Measurements from ENCODE around the gene PSMD11. TPM values are rescaled to one million over a fixed set of nuclear protein-coding genes. Genes with fewer than 3 reads are reported as not detected.

PSMD11 gene
- total and polyA plus RNA-seq, 4 donors = 47.8 to 87.9 (median 67.6) TPM

DNA sequence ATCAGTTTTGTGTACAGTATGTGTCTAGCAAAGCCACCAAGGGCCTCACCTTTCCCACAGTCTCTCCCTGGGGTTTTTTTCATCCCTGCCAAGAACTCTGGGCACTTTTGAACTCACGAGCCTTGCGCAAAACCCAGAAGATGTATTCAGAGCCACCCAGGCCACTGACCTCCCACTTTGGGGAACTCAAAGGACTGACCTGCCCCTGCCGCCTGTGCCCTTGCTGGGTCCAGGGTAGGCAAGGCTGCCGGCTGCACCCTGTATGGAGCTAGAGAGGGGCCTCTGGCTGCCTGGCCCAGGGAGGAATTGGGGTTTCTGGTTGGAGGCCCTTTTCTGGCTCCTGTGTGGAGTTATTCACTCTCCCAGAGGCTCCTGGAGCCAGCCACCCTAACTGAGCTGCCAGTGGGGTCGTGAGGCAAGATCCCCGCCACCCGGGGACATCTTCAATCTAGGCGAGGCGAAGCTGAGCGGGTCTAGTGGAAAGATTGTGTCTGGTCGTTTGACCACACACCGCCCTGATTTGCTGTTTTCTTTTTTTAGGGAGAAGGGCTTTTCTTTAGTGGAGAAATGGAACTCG is 44.4 kb downstream of the PSMD11 start:
- DNase-seq = no peak
- H3K4me1 ChIP-seq (ENCODE audit: control insufficient read depth in 5 of 5, insufficient read depth in 5 of 5, low read length in 5 of 5) = peaks cover 0 to 42% (median 13%) of the 10 kb centered on the region in 5 donors

DNA sequence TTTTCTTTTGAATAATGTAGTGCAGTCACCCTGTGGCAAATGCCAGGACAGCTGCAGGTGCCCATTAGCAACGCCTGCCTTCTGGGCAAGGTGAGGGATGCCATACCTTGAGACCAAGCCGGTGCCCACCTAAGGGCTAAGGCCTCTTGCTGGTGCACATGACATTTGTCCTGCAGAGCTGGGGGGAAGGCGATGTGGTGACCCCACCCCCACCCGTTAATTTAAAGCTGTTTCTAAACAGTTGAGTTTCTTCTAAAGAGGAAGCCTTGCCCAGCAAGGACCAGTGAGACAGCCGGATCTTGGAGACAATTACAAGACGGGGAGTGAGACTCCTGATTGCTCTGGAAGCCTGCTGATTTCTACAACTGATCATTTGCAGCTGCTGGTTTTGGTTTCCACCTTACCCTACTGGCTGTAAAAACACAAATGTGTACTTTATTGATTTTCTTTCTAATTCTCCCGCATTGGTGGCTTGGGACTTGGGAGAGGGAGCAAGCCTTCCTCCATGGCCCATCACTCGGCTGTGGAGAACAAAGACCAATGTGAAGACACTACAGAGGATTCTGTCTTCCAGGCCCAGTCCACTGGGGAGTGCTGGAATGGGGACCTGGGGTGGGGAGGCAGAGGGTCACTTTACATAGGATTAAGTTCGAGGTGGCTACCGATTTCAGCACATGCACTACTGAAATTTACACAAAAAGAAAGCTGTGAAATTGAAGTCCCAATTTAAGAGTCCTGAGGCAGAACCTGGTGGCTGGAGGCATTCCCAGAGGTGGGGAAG is 45.2 kb downstream of the PSMD11 start:
- H3K36me3 ChIP-seq (ENCODE audit: control insufficient read depth in 4 of 4, insufficient read depth in 4 of 4, low read length in 4 of 4) = peaks cover 0 to 10% (median 5%) of the 10 kb centered on the region in 4 donors
- H3K27me3 ChIP-seq (ENCODE audit: control insufficient read depth in 3 of 3, insufficient read depth in 3 of 3, low read length in 2 of 3) = no peaks in the 10 kb centered on the region
- H3K9ac ChIP-seq (ENCODE audit: insufficient read depth in 1 of 2, low read length in 2 of 2) = no peak overlapping the region
- 85 to 90% methylated on average over 10 of the region's 10 CpGs for WGBS, 2 donors
- H3K9me3 ChIP-seq (ENCODE audit: control insufficient read depth in 4 of 4, insufficient read depth in 3 of 4, low read length in 3 of 4) = peaks cover 0 to 3% (median 0%) of the 10 kb centered on the region in 4 donors
- H3K4me1 ChIP-seq (ENCODE audit: control insufficient read depth in 5 of 5, insufficient read depth in 5 of 5, low read length in 5 of 5) = peaks cover 0 to 34% (median 7%) of the 10 kb centered on the region in 5 donors
- ATAC-seq (ENCODE audit: insufficient read depth, low FRiP score) (no peak), DNase-seq (no peak)
- H3K4me3 ChIP-seq = no peak overlapping the region
- TF ChIP-seq, protein P1, sequence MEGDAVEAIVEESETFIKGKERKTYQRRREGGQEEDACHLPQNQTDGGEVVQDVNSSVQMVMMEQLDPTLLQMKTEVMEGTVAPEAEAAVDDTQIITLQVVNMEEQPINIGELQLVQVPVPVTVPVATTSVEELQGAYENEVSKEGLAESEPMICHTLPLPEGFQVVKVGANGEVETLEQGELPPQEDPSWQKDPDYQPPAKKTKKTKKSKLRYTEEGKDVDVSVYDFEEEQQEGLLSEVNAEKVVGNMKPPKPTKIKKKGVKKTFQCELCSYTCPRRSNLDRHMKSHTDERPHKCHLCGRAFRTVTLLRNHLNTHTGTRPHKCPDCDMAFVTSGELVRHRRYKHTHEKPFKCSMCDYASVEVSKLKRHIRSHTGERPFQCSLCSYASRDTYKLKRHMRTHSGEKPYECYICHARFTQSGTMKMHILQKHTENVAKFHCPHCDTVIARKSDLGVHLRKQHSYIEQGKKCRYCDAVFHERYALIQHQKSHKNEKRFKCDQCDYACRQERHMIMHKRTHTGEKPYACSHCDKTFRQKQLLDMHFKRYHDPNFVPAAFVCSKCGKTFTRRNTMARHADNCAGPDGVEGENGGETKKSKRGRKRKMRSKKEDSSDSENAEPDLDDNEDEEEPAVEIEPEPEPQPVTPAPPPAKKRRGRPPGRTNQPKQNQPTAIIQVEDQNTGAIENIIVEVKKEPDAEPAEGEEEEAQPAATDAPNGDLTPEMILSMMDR (IDR thresholded peaks at IDR 0.05; ENCODE audit: control extremely low read depth, extremely low read depth) = no peak
- no peak overlapping the region for H3K27ac ChIP-seq (ENCODE audit: low read depth in 1 of 2, low read length in 1 of 2)

More for the DNA sequence above, 44.4 kb downstream of the PSMD11 start:
- H3K36me3 ChIP-seq (ENCODE audit: control insufficient read depth in 4 of 4, insufficient read depth in 4 of 4, low read length in 4 of 4) = peaks cover 0 to 10% (median 3%) of the 10 kb centered on the region in 4 donors
- 96% methylated on average over 13 of the region's 13 CpGs for WGBS, 2 donors
- peaks cover 0 to 3% (median 0%) of the 10 kb centered on the region in 4 donors for H3K9me3 ChIP-seq (ENCODE audit: control insufficient read depth in 4 of 4, insufficient read depth in 3 of 4, low read length in 3 of 4)
- TF ChIP-seq, protein P1 (IDR thresholded peaks at IDR 0.05; ENCODE audit: control extremely low read depth, extremely low read depth) = no peak
- H3K9ac ChIP-seq (ENCODE audit: insufficient read depth in 1 of 2, low read length in 2 of 2) = no peak overlapping the region
- H3K27me3 ChIP-seq (ENCODE audit: control insufficient read depth in 3 of 3, insufficient read depth in 3 of 3, low read length in 2 of 3) = no peaks in the 10 kb centered on the region
- no peak overlapping the region for H3K4me3 ChIP-seq
- no peak for ATAC-seq (ENCODE audit: insufficient read depth, low FRiP score)
- H3K27ac ChIP-seq (ENCODE audit: low read depth in 1 of 2, low read length in 1 of 2) = no peak overlapping the region

DNA sequence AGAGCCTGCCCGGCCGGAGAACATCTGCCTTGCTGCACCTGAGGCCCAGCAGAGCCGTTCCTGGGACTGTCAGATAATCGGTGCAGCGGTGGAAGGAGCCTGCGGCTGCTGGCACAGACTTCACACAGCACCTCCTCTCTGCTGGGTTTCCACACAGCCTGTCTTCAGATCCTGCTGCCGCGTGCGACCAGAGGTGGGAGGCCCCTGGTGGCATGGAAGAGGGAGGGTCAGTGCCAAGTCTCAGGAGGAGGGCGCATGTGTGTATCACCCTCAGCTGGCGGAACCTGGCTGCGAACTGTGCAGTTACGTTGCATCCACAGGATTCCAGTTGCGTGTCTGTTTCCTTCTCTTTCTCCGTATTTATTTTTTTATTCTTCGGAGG is 45.8 kb downstream of the PSMD11 start:
- Histone ChIP-seq H3K9ac (ENCODE audit: insufficient read depth in 1 of 2, low read length in 2 of 2) (no peak overlapping the region), H3K36me3 (ENCODE audit: control insufficient read depth in 4 of 4, insufficient read depth in 4 of 4, low read length in 4 of 4) (peaks cover 0 to 10% (median 6%) of the 10 kb centered on the region in 4 donors), H3K27ac (ENCODE audit: low read depth in 1 of 2, low read length in 1 of 2) (no peak overlapping the region), H3K4me3 (no peak overlapping the region), H3K4me1 (ENCODE audit: control insufficient read depth in 5 of 5, insufficient read depth in 5 of 5, low read length in 5 of 5) (peaks cover 0 to 35% (median 11%) of the 10 kb centered on the region in 5 donors), H3K27me3 (ENCODE audit: control insufficient read depth in 3 of 3, insufficient read depth in 3 of 3, low read length in 2 of 3) (no peaks in the 10 kb centered on the region), H3K9me3 (ENCODE audit: control insufficient read depth in 4 of 4, insufficient read depth in 3 of 4, low read length in 3 of 4) (peaks cover 0 to 3% (median 0%) of the 10 kb centered on the region in 4 donors)
- WGBS, 2 donors = 85 to 89% methylated on average over 16 of the region's 16 CpGs
- TF ChIP-seq, protein P1 (IDR thresholded peaks at IDR 0.05; ENCODE audit: control extremely low read depth, extremely low read depth) = no peak
- ATAC-seq (ENCODE audit: insufficient read depth, low FRiP score) (no peak), DNase-seq (no peak)

All from lung (tissue), 12 donors.